ENCODE measurements around the gene OR1F1. TPM values are rescaled to one million over a fixed set of nuclear protein-coding genes. Genes with fewer than 3 reads are reported as not detected.
A peak's percentile ranks its signal among the peaks of the same experiment; 100 is the strongest.
"Not testable (repeated sequence)": the region's sequence is repeated elsewhere in the genome, so short reads cannot be mapped to it uniquely, and the experiment has no call there.

Gene OR1F1
- not detected in 2 replicates for total RNA-seq

GRCh38 chr16:3187798-3188674 lies at the start of gene OR1F1:
Gene OR1F1, plus strand, starts transcription at chr16:3188204.
- DNase-seq (ENCODE audit: low read depth in 2 of 2) = peak in 1 of 2 donors; percentile 19

GRCh38 chr16:3138342-3138741 lies 49.7 kb upstream of the OR1F1 start:
- DNase-seq (ENCODE audit: low read depth in 2 of 2) = no peak

- DNase-seq (ENCODE audit: low read depth in 2 of 2) = no peak
These were observed 49.1 kb upstream of the OR1F1 start for GRCh38 chr16:3138823-3139426.

- not testable (repeated sequence) for DNase-seq (ENCODE audit: low read depth in 2 of 2)
These were observed 48.4 kb upstream of the OR1F1 start for GRCh38 chr16:3139561-3139960.

GRCh38 chr16:3140603-3141427 lies 47.2 kb upstream of the OR1F1 start:
- no peak for DNase-seq (ENCODE audit: low read depth in 2 of 2)

- DNase-seq (ENCODE audit: low read depth in 2 of 2) = no peak
These were observed 46.2 kb upstream of the OR1F1 start for GRCh38 chr16:3141781-3142311.

GRCh38 chr16:3142327-3142726 lies 45.7 kb upstream of the OR1F1 start:
- no peak for DNase-seq (ENCODE audit: low read depth in 2 of 2)

GRCh38 chr16:3142770-3143169 lies 45.2 kb upstream of the OR1F1 start:
- no peak for DNase-seq (ENCODE audit: low read depth in 2 of 2)

GRCh38 chr16:3143189-3143588 lies 44.8 kb upstream of the OR1F1 start:
- DNase-seq (ENCODE audit: low read depth in 2 of 2) = no peak

GRCh38 chr16:3143598-3144320 lies 44.2 kb upstream of the OR1F1 start:
- DNase-seq (ENCODE audit: low read depth in 2 of 2) = no peak

GRCh38 chr16:3144321-3144983 lies 43.6 kb upstream of the OR1F1 start:
- no peak for DNase-seq (ENCODE audit: low read depth in 2 of 2)

GRCh38 chr16:3145151-3145550 lies 42.9 kb upstream of the OR1F1 start:
- no peak for DNase-seq (ENCODE audit: low read depth in 2 of 2)

GRCh38 chr16:3145660-3146059 lies 42.3 kb upstream of the OR1F1 start:
- no peak for DNase-seq (ENCODE audit: low read depth in 2 of 2)

GRCh38 chr16:3147046-3147756 lies 40.8 kb upstream of the OR1F1 start:
- no peak for DNase-seq (ENCODE audit: low read depth in 2 of 2)

- DNase-seq (ENCODE audit: low read depth in 2 of 2) = no peak
These were observed 40.3 kb upstream of the OR1F1 start for GRCh38 chr16:3147757-3148104.

- DNase-seq (ENCODE audit: low read depth in 2 of 2) = no peak
These were observed 39.5 kb upstream of the OR1F1 start for GRCh38 chr16:3148256-3149192.

GRCh38 chr16:3149193-3149530 lies 38.8 kb upstream of the OR1F1 start:
- DNase-seq (ENCODE audit: low read depth in 2 of 2) = no peak

GRCh38 chr16:3149630-3150345 lies 38.2 kb upstream of the OR1F1 start:
- DNase-seq (ENCODE audit: low read depth in 2 of 2) = peak in 1 of 2 donors; percentile 75

Data from dermis microvascular lymphatic vessel endothelial cell (primary cell).